ENCODE data around the gene TTC33.

Gene TTC33

DNA sequence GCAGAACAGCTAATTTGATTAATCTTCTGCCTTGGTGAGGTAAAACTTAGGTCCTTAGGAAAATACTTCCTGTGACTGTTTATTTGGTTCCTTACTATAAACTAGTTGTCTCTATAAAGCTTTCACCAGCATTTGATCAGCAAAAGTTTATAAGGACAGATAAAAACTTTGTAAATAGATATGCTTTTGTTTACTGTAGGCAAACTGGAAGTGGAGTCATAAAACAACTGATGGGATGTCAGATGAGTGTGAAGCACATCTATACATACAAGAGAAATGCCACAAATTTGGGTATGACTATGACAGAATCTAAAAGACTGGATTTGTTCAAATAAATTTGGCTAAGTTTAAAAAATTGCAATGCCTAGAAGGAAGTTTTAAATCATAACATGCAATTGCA, 70.6 kb downstream of the TTC33 start:
- H3K9me3 Mint-ChIP-seq: no peaks in the 10 kb centered on the region
- DNase-seq: no peak
- peak overlapping the region; percentile 96 for H3K27ac Mint-ChIP-seq
- peaks cover 98% of the 10 kb centered on the region for H3K36me3 Mint-ChIP-seq (ENCODE audit: low read depth)
- H3K4me1 Mint-ChIP-seq (ENCODE audit: low read depth): peaks cover 53% of the 10 kb centered on the region
- H3K4me3 Mint-ChIP-seq: peak overlapping the region; percentile 89
- H3K27me3 Mint-ChIP-seq: no peaks in the 10 kb centered on the region

DNA sequence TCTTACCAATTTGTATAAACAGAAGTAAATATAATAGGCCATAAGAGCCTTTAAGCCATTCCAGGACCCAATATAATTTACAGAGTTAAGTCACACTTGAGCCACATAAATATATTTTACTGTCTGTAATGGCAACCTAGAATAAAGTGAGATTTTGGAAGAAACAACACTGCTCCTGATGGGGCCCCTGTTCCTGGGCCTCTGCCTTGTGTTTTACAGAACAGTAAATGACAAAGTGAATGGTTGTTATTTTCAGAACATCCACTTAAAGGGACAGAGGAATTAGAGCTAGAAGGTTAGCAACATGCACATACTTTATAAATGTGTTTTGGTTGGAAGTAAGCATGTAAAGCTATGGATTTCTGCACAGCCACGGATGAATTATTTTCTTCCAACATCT, 72.5 kb downstream of the TTC33 start:
- peak overlapping the region; percentile 98 for H3K27ac Mint-ChIP-seq
- H3K36me3 Mint-ChIP-seq (ENCODE audit: low read depth): peaks cover 89% of the 10 kb centered on the region
- H3K4me1 Mint-ChIP-seq (ENCODE audit: low read depth): peaks cover 43% of the 10 kb centered on the region
- no peaks in the 10 kb centered on the region for H3K27me3 Mint-ChIP-seq
- no peaks in the 10 kb centered on the region for H3K9me3 Mint-ChIP-seq
- H3K4me3 Mint-ChIP-seq: peak overlapping the region; percentile 89
- DNase-seq: no peak

GRCh38 chr5:40682154-40683017, 73.4 kb downstream of the TTC33 start:
- Mint-ChIP-seq H3K36me3 (ENCODE audit: low read depth) (peaks cover 80% of the 10 kb centered on the region), H3K4me3 (peak overlapping the region; percentile 89), H3K27ac (peak overlapping the region; percentile 98), H3K27me3 (no peaks in the 10 kb centered on the region), H3K9me3 (no peaks in the 10 kb centered on the region), H3K4me1 (ENCODE audit: low read depth) (peaks cover 42% of the 10 kb centered on the region)
- DNase-seq: no peak

DNA sequence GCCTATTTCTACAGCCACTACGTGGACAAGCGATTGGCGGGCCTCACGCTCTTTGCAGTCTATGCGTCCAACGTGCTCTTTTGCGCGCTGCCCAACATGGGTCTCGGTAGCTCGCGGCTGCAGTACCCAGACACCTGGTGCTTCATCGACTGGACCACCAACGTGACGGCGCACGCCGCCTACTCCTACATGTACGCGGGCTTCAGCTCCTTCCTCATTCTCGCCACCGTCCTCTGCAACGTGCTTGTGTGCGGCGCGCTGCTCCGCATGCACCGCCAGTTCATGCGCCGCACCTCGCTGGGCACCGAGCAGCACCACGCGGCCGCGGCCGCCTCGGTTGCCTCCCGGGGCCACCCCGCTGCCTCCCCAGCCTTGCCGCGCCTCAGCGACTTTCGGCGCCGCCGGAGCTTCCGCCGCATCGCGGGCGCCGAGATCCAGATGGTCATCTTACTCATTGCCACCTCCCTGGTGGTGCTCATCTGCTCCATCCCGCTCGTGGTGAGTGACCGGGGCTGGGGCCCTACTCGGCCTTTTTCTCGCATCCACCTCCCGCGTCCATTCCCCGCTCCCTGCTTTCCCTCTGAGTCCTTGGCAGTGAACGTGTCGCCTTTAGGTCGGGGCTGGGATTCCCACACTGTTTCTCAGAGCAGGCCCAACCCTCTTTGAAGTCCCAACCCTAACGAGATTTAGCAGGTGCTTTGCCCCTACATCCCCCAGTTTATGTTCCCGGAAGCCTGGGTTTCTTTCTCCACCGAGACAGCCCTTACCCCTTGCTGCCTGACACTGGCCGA, 74.2 kb downstream of the TTC33 start:
- Mint-ChIP-seq H3K27me3 (no peaks in the 10 kb centered on the region), H3K36me3 (ENCODE audit: low read depth) (peaks cover 72% of the 10 kb centered on the region), H3K9me3 (no peaks in the 10 kb centered on the region), H3K4me3 (peak overlapping the region; percentile 89), H3K27ac (peak overlapping the region; percentile 98), H3K4me1 (ENCODE audit: low read depth) (peaks cover 43% of the 10 kb centered on the region)
- DNase-seq: peak; percentile 78

DNA sequence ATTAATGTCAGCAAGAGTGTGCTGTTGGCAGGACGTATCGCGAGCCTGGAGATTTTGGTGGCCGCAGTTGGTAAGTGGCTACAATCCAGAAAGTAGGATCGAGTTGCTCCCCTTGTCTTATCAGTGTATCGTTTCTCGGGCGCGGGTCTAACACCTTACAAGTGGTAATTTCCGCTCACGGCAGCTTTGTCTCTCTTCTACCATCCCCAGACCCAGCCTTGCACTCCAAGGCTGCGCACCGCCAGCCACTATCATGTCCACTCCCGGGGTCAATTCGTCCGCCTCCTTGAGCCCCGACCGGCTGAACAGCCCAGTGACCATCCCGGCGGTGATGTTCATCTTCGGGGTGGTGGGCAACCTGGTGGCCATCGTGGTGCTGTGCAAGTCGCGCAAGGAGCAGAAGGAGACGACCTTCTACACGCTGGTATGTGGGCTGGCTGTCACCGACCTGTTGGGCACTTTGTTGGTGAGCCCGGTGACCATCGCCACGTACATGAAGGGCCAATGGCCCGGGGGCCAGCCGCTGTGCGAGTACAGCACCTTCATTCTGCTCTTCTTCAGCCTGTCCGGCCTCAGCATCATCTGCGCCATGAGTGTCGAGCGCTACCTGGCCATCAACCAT, 74.9 kb downstream of the TTC33 start:
- H3K27me3 Mint-ChIP-seq: no peaks in the 10 kb centered on the region
- peaks cover 43% of the 10 kb centered on the region for H3K4me1 Mint-ChIP-seq (ENCODE audit: low read depth)
- no peaks in the 10 kb centered on the region for H3K9me3 Mint-ChIP-seq
- peak overlapping the region; percentile 98 for H3K27ac Mint-ChIP-seq
- peak overlapping the region; percentile 89 for H3K4me3 Mint-ChIP-seq
- no peak for DNase-seq
- H3K36me3 Mint-ChIP-seq (ENCODE audit: low read depth): peaks cover 65% of the 10 kb centered on the region

- peaks cover 57% of the 10 kb centered on the region for H3K36me3 Mint-ChIP-seq (ENCODE audit: low read depth)
- peaks cover 43% of the 10 kb centered on the region for H3K4me1 Mint-ChIP-seq (ENCODE audit: low read depth)
- peak; percentile 73 for DNase-seq
- H3K4me3 Mint-ChIP-seq: peak within 1 kb of the TSS; percentile 89
- peak within 1 kb of the TSS; percentile 98 for H3K27ac Mint-ChIP-seq
- no peaks in the 10 kb centered on the region for H3K9me3 Mint-ChIP-seq
- H3K27me3 Mint-ChIP-seq: no peaks in the 10 kb centered on the region
Measured at GRCh38 chr5:40679913-40680681, 75.7 kb downstream of the TTC33 start, which contains the start of gene PTGER4. TSS of gene PTGER4 (plus strand) at chr5:40679915. CDS start at chr5:40680994, 1,079 bp downstream.

GRCh38 chr5:40679148-40679912, 76.4 kb downstream of the TTC33 start:
- H3K27ac Mint-ChIP-seq: peak overlapping the region; percentile 98
- H3K4me1 Mint-ChIP-seq (ENCODE audit: low read depth): peaks cover 50% of the 10 kb centered on the region
- peaks cover 49% of the 10 kb centered on the region for H3K36me3 Mint-ChIP-seq (ENCODE audit: low read depth)
- no peaks in the 10 kb centered on the region for H3K9me3 Mint-ChIP-seq
- H3K4me3 Mint-ChIP-seq: peak overlapping the region; percentile 89
- DNase-seq: peak; percentile 94
- no peaks in the 10 kb centered on the region for H3K27me3 Mint-ChIP-seq

GRCh38 chr5:40678460-40679147, 77.2 kb downstream of the TTC33 start:
- Mint-ChIP-seq H3K36me3 (ENCODE audit: low read depth) (peaks cover 43% of the 10 kb centered on the region), H3K27me3 (no peaks in the 10 kb centered on the region), H3K27ac (peak overlapping the region; percentile 98), H3K4me1 (ENCODE audit: low read depth) (peaks cover 55% of the 10 kb centered on the region), H3K9me3 (no peaks in the 10 kb centered on the region), H3K4me3 (peak overlapping the region; percentile 89)
- DNase-seq: no peak

DNA sequence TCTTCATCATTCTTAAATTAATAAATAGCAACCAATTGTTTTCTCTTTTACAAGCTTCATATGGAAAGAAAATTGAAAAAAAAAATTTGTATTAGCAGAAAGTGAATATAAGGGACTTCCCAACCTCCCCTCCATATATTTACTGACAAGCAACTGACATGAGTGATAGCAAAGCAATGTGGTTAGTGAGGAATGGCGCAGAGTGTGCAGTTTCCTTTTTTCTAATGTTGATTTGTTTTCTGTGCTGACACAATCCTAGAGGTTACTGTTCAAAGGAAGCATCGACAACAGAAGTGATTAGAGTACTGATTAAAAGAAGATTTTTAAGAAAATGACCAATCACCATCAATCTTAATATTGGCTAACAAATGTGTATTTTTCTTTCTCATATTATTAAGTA, 77.7 kb downstream of the TTC33 start:
- no peak for DNase-seq
- no peaks in the 10 kb centered on the region for H3K9me3 Mint-ChIP-seq
- H3K4me1 Mint-ChIP-seq (ENCODE audit: low read depth): peaks cover 57% of the 10 kb centered on the region
- H3K4me3 Mint-ChIP-seq: peak overlapping the region; percentile 89
- H3K27me3 Mint-ChIP-seq: no peaks in the 10 kb centered on the region
- peaks cover 37% of the 10 kb centered on the region for H3K36me3 Mint-ChIP-seq (ENCODE audit: low read depth)
- peak overlapping the region; percentile 24 for H3K27ac Mint-ChIP-seq

- Mint-ChIP-seq H3K36me3 (ENCODE audit: low read depth) (peaks cover 32% of the 10 kb centered on the region), H3K27me3 (no peaks in the 10 kb centered on the region), H3K4me3 (peak overlapping the region; percentile 53), H3K27ac (peak overlapping the region; percentile 74), H3K9me3 (no peaks in the 10 kb centered on the region), H3K4me1 (ENCODE audit: low read depth) (peaks cover 63% of the 10 kb centered on the region)
- DNase-seq: no peak
Measured at GRCh38 chr5:40677456-40677855, 78.3 kb downstream of the TTC33 start.

DNA sequence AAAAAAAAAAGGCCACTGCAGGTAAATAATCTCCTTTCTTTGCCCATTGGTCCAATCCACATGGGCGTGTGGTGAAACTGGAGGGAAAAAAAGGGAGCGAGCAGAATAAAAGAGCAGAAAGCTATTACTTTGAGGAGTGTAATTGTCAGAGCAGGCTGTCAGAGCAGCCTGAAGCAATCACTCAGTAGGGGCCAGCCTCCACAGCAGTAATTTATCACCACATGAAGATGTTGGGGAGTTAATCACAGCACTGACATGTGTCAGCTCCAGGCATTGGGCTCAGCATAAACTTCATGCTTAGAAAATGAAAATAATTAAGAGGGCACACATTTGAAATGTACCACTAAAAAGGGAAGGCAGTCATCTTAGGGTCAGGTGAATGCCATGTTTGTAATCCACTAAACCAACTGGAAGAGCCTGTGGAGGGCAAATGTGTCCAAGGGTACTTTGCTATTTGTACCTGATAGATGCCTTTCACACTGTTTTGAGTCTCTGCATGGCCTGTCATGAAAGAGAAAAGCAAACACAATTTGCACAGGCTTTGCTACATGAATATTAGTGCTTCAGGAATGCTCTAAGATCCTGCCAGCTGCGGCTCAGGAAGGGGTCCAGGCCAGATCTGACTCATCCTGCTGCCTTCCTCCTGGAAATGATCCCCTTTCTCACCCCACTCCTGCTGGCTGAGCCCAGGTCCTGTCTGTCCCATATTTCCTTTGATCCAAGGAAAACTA, 79.0 kb downstream of the TTC33 start:
- no peaks in the 10 kb centered on the region for H3K27me3 Mint-ChIP-seq
- H3K4me1 Mint-ChIP-seq (ENCODE audit: low read depth): peaks cover 68% of the 10 kb centered on the region
- H3K4me3 Mint-ChIP-seq: peak overlapping the region; percentile 53
- H3K9me3 Mint-ChIP-seq: no peaks in the 10 kb centered on the region
- H3K27ac Mint-ChIP-seq: peak overlapping the region; percentile 98
- DNase-seq: no peak
- H3K36me3 Mint-ChIP-seq (ENCODE audit: low read depth): peaks cover 25% of the 10 kb centered on the region

- peak overlapping the region; percentile 53 for H3K4me3 Mint-ChIP-seq
- no peaks in the 10 kb centered on the region for H3K27me3 Mint-ChIP-seq
- H3K9me3 Mint-ChIP-seq: no peaks in the 10 kb centered on the region
- H3K27ac Mint-ChIP-seq: peak overlapping the region; percentile 98
- H3K36me3 Mint-ChIP-seq (ENCODE audit: low read depth): peaks cover 13% of the 10 kb centered on the region
- DNase-seq: peak; percentile 59
- H3K4me1 Mint-ChIP-seq (ENCODE audit: low read depth): peaks cover 77% of the 10 kb centered on the region
Measured at GRCh38 chr5:40675396-40676133, 80.2 kb downstream of the TTC33 start.
